GM23248 (cell line): Measurements from ENCODE around the gene ZNHIT1. TPM values are rescaled to one million over a fixed set of nuclear protein-coding genes. Genes with fewer than 3 reads are reported as not detected.

Source experiments
- DNase-seq: peaks from one replicate; pipeline ENCODE4 v3.0.0-alpha.2; 2015
- H2AFZ ChIP-seq: fragments of 200-600 bp; sonication (generic); 2 replicates; pipeline ENCODE4 v1.6.1; 2016; ENCODE audit warnings: antibody characterized with exemption
- H3F3A ChIP-seq: fragments of 200-600 bp; sonication (generic); 2 replicates; pipeline ENCODE4 v1.6.1; 2016; ENCODE audit warnings: mild to moderate bottlenecking, antibody characterized with exemption, mixed run types; ENCODE audit not compliant: insufficient read depth
- H3K27ac ChIP-seq: fragments of 200-600 bp; sonication (generic); 2 replicates; pipeline ENCODE4 v1.5.1; 2016; ENCODE audit warnings: mild to moderate bottlenecking
- H3K27me3 ChIP-seq: fragments of 200-600 bp; sonication (generic); replicated peaks from 2 replicates; pipeline ENCODE4 v1.6.1; 2016; ENCODE audit warnings: mild to moderate bottlenecking; ENCODE audit not compliant: insufficient read depth
- H3K36me3 ChIP-seq: fragments of 200-600 bp; sonication (generic); 2 replicates; pipeline ENCODE4 v1.6.1; 2016; ENCODE audit warnings: low read depth, mild to moderate bottlenecking
- H3K4me1 ChIP-seq: fragments of 200-600 bp; sonication (generic); 2 replicates; pipeline ENCODE4 v1.6.1; 2016; ENCODE audit warnings: mild to moderate bottlenecking; ENCODE audit not compliant: insufficient read depth
- H3K4me2 ChIP-seq: fragments of 200-600 bp; sonication (generic); one replicate; pipeline ENCODE4 v1.6.1; 2016; ENCODE audit warnings: mild to moderate bottlenecking; ENCODE audit not compliant: unreplicated experiment
- H3K4me3 ChIP-seq: fragments of 200-600 bp; sonication (generic); 2 replicates; pipeline ENCODE4 v1.5.1; 2016; ENCODE audit warnings: mild to moderate bottlenecking
- H3K79me2 ChIP-seq: fragments of 200-600 bp; sonication (generic); 2 replicates; pipeline ENCODE4 v1.6.1; 2016; ENCODE audit warnings: mild to moderate bottlenecking; ENCODE audit not compliant: insufficient read depth
- H3K9ac ChIP-seq: fragments of 200-600 bp; sonication (generic); 2 replicates; pipeline ENCODE4 v1.6.1; 2016; ENCODE audit warnings: mild to moderate bottlenecking
- H3K9me2 ChIP-seq: fragments of 200-600 bp; sonication (generic); 2 replicates; pipeline ENCODE4 v1.6.1; 2016; ENCODE audit warnings: mixed run types, mild to moderate bottlenecking, moderate library complexity; ENCODE audit not compliant: insufficient read depth
- H3K9me3 ChIP-seq: fragments of 200-600 bp; sonication (generic); one replicate; pipeline ENCODE4 v1.6.1; 2017; ENCODE audit warnings: low read depth
- H4K20me1 ChIP-seq: fragments of 200-600 bp; sonication (generic); 2 replicates; pipeline ENCODE4 v1.6.0; 2016; ENCODE audit not compliant: insufficient read depth
- EZH2 ChIP-seq: fragments of 200-600 bp; sonication (generic); IDR thresholded peaks from 2 replicates; pipeline ENCODE4 v1.6.1; 2018; ENCODE audit warnings: antibody characterized with exemption, mild to moderate bottlenecking; ENCODE audit not compliant: insufficient read depth, poor library complexity, severe bottlenecking
- EZH2phosphoT487 ChIP-seq: fragments of 200-600 bp; sonication (generic); IDR thresholded peaks from 2 replicates; pipeline ENCODE4 v1.6.1; 2018; ENCODE audit warnings: antibody characterized with exemption, moderate library complexity, mild to moderate bottlenecking, low read depth; ENCODE audit not compliant: insufficient read depth
- WGBS, 2 experiments: methylation state at CpG; one replicate each; pipeline ENCODE4 v1.1.6; 2015 to 2017; ENCODE audit warnings: low lambda C conversion rate in 2 of 2, low coverage in 1 of 2; ENCODE audit errors: missing lambda C conversion rate in 2 of 2; 5-methylcytosine and 5-hydroxymethylcytosine counted together
- in situ Hi-C: fragments of 300-500 bp; cut with MboI; formaldehyde crosslinking; loops from 2 replicates; pipeline ENCODE4 v1.15.0; 2020
- polyA plus RNA-seq: library from polyadenylated mRNA; unstranded; fragments of >200 nt; fragmentation: Nextera tagmentation; extraction: Ambion mirVana; gene quantifications from 2 replicates; pipeline ENCODE4 v1.2.1, GENCODE V29; 2016
- total RNA-seq: library from RNA; depleted of rRNA; stranded (reverse); fragments of >200 nt; shearing (Covaris generic); gene quantifications from 2 replicates; pipeline ENCODE4 v1.2.3, GENCODE V29; 2014

Gene ZNHIT1
- total and polyA plus RNA-seq, 2 experiments from 2014 or later = 98.0 to 119 TPM

DNA sequence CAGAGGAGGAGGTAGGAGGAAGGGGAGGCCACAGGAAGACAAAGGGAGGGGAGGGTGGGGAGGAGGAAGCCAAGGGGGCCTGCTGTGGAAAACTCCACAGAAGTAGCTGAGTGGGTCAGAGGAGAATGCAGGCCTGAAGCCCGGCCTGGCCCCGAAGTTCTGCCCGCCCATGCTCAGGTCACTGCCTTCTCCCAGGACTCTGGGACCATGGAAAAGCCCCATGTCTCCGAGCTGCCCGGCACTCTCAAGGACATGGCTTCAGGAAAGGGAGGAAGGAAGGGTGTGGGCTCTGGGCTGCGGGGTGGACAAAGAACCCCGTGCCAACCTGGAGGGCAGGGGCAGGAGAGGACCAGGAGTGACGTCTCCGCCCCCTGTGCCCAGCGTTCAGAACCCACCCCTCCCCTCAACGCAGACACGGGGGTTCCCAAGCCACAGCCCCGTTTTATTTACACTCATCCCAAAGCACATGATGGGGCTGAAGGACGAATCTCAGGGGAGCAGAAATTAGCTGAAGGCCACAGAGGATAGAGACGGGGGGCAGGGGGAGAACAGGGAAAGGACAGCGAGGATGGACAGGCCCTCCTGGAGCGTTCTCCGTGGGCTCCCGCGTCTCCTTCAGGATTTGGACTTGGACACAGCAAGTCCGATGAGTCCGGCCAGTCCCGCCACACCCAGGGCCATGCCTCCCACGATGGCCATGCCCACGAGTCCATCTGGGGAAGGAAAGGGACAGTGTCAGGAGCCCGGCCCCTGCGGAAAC is 21.4 kb downstream of the ZNHIT1 start:
- Histone ChIP-seq H3K9me2 (no peaks in the 10 kb centered on the region), H3K36me3 (no peaks in the 10 kb centered on the region), H3K4me3 (no peak overlapping the region), H3K27me3 (no peaks in the 10 kb centered on the region), H3K9me3 (no peaks in the 10 kb centered on the region), H3K79me2 (peaks cover 40% of the 10 kb centered on the region), H3F3A (peaks cover 15% of the 10 kb centered on the region), H3K4me2 (no peak overlapping the region), H3K9ac (no peak overlapping the region), H4K20me1 (no peaks in the 10 kb centered on the region), H3K27ac (no peak overlapping the region), H3K4me1 (peaks cover 20% of the 10 kb centered on the region), H2AFZ (no peak overlapping the region)
- 76 to 85% methylated on average over 18 to 27 of the region's 27 CpGs for WGBS, 2 experiments
- in situ Hi-C loops = no loop called here
- no peak for DNase-seq
- TF ChIP-seq EZH2 (no peak), EZH2phosphoT487 (no peak)

DNA sequence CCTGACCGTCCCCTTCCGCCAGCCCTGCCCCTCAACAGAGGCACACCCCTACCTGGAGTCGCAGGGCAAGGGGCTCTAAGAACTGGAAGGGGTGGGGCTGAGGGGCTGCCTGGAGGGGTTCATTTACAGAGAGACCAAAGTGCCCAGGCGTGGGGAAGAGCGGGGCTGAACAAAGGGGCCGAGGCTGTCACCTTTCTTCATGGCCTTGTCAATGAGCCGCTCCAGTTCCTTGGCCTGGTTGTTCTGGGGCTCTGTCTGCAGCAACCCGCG is 21.9 kb downstream of the ZNHIT1 start:
- TF ChIP-seq EZH2phosphoT487 (no peak), EZH2 (no peak)
- H3K27ac ChIP-seq = no peak overlapping the region
- H3F3A ChIP-seq = peaks cover 15% of the 10 kb centered on the region
- H3K9ac ChIP-seq = no peak overlapping the region
- no peaks in the 10 kb centered on the region for H3K9me3 ChIP-seq
- H2AFZ ChIP-seq = no peak overlapping the region
- H3K79me2 ChIP-seq = peaks cover 40% of the 10 kb centered on the region
- no peaks in the 10 kb centered on the region for H3K9me2 ChIP-seq
- no peak for DNase-seq
- peaks cover 20% of the 10 kb centered on the region for H3K4me1 ChIP-seq
- no peaks in the 10 kb centered on the region for H4K20me1 ChIP-seq
- no peak overlapping the region for H3K4me3 ChIP-seq
- no peaks in the 10 kb centered on the region for H3K36me3 ChIP-seq
- no peak overlapping the region for H3K4me2 ChIP-seq
- in situ Hi-C loops = no loop called here
- H3K27me3 ChIP-seq = no peaks in the 10 kb centered on the region
- WGBS, 2 experiments = 98% methylated on average over 6 to 9 of the region's 9 CpGs

DNA sequence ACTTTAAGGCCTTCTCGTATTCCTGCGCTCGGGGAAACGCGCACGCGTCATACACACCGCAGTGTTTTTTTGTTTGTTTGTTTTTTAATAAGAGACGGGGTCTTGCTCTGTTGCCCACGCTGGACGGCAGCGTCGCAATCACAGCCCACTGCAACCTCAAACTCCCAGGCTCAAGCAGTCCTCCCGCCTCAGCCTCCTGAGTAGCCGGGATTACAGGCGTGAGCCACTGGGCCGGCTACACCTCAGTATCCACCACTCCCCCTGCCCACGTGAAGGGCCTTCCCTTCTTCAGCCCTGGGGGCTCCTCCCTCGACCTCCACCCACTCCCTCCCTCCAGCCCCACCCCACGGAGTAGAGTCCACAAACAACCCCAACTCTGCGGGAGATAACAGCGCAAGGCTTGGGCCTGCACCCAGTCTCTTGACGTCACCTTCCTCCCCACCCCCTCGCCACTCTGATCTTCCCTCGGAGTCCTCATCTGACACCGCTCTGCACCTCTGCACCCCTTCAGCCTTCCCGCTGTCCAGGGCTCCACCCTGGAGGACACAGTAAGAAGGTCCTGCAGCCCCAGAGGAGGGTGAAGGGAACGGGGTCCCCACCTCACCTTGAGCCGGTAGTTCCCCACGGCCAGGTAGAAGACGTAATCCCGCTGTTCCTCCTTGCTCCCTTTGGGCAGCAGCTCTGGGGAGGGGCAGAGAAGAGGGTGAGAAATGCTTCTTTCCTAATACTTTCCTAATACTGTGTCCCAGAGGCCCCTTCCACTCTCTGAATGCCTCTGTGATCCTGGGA is 22.5 kb downstream of the ZNHIT1 start:
- no peak overlapping the region for H3K4me3 ChIP-seq
- H3K79me2 ChIP-seq = peaks cover 44% of the 10 kb centered on the region
- H3K4me2 ChIP-seq = no peak overlapping the region
- H3K9ac ChIP-seq = no peak overlapping the region
- WGBS, 2 experiments = 94 to 95% methylated on average over 30 to 32 of the region's 32 CpGs
- no peak overlapping the region for H3K27ac ChIP-seq
- no peak for DNase-seq
- H3K9me2 ChIP-seq = no peaks in the 10 kb centered on the region
- no peaks in the 10 kb centered on the region for H3K9me3 ChIP-seq
- H3K4me1 ChIP-seq = peaks cover 20% of the 10 kb centered on the region
- in situ Hi-C loops = no loop called here
- no peak for TF ChIP-seq EZH2phosphoT487
- no peak for TF ChIP-seq EZH2
- no peaks in the 10 kb centered on the region for H3K27me3 ChIP-seq
- no peaks in the 10 kb centered on the region for H4K20me1 ChIP-seq
- H3F3A ChIP-seq = peaks cover 15% of the 10 kb centered on the region
- H3K36me3 ChIP-seq = no peaks in the 10 kb centered on the region
- no peak overlapping the region for H2AFZ ChIP-seq

DNA sequence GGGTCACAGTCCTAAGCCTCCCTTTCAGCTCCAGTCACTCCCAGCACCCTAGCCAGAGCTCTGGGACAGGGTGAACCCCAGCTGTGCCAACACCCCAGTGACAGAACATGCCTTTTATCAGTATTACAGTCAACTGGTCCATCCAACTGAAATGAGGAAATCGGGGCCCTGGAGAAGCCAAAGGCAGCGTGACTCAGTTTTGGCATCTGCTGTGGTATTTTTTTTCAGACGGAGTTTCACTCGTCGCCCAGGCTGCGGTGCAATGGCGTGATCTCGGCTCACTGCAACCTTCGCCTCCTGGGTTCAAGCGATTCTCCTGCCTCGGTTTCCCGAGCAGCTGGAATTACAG is 23.0 kb downstream of the ZNHIT1 start:
- Histone ChIP-seq H3K27me3 (no peaks in the 10 kb centered on the region), H3K79me2 (peaks cover 50% of the 10 kb centered on the region), H3K9me2 (no peaks in the 10 kb centered on the region), H3F3A (peaks cover 15% of the 10 kb centered on the region), H2AFZ (no peak overlapping the region), H3K4me3 (no peak overlapping the region), H3K9ac (no peak overlapping the region), H3K27ac (no peak overlapping the region), H4K20me1 (no peaks in the 10 kb centered on the region), H3K4me2 (no peak overlapping the region), H3K9me3 (no peaks in the 10 kb centered on the region), H3K4me1 (peaks cover 20% of the 10 kb centered on the region), H3K36me3 (no peaks in the 10 kb centered on the region)
- in situ Hi-C loops = no loop called here
- TF ChIP-seq EZH2phosphoT487 (no peak), EZH2 (no peak)
- DNase-seq = peak; percentile 38
- 90 to 92% methylated on average over 12 of the region's 12 CpGs for WGBS, 2 experiments
